HG03520 (cell line): Measurements from ENCODE around the gene RWDD1.
"Not testable (repeated sequence)": the region's sequence is repeated elsewhere in the genome, so short reads cannot be mapped to it uniquely, and the experiment has no call there.

Source experiments
- ATAC-seq: cut with Tn5 transposase; IDR thresholded peaks from one replicate; pipeline ENCODE4 v1.9.1; 2021; ENCODE audit warnings: mild to moderate bottlenecking, moderate library complexity; ENCODE audit not compliant: unreplicated experiment

RWDD1 gene

DNA sequence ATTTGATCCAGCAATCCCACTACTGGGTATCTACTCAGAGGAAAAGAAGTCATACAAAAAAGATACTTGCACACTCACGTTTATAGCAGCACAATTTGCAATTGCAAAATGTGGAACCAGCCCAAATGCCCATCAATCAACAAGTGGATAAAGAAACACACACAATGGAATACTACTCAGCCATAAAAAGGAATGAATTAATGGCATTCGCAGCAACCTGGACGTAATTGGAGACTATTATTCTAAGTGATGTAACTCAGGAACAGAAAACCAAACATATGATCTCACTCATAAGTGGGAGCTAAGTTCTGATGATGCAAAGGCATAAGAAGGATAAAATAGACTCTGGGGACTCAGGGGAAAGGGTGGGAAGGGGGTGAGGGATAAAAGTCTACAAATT is 33.6 kb downstream of the RWDD1 start:
- not testable (repeated sequence) for ATAC-seq

GRCh38 chr6:116605935-116606334 is 34.6 kb downstream of the RWDD1 start:
- no peak for ATAC-seq

DNA sequence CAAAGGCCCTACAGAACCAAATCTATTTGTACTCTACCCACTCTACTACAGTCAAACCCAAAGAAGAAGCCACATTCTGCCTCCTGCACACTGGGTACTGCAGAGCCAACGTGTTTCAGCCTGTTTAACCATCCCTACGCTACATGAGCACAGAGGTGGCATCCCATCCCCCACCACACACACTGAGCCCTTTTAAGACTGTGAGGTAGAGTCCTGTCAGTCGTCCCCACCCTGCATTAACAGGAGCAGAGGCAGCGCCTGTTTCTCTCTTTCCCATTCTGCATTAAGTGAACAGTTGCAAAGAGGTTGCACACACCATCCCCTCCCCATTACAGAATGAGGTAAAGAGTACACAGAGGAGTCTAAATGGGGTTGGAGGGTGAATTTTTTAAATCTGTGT is 39.8 kb downstream of the RWDD1 start:
- ATAC-seq: no peak

GRCh38 chr6:116615937-116616736 is 44.8 kb downstream of the RWDD1 start, which contains the start of gene RSPH4A:
Gene RSPH4A, plus strand, starts transcription at chr6:116616479. Its CDS starts 145 bp downstream, at chr6:116616624.
- ATAC-seq: peak; percentile 98

DNA sequence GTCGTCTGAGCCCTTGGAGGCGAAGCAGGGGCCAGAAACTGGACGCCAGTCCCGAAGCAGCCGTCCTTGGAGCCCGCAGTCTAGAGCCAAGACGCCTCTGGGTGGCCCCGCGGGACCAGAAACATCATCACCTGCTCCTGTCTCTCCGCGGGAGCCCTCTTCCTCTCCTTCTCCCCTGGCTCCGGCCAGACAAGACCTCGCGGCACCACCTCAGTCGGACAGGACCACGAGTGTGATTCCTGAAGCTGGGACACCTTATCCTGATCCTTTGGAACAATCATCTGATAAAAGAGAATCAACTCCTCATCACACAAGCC is 45.4 kb downstream of the RWDD1 start:
- no peak for ATAC-seq

GRCh38 chr6:116624036-116624805 is 52.9 kb downstream of the RWDD1 start:
- ATAC-seq: no peak

- ATAC-seq: no peak
These were observed 54.6 kb downstream of the RWDD1 start for GRCh38 chr6:116625872-116626271.

DNA sequence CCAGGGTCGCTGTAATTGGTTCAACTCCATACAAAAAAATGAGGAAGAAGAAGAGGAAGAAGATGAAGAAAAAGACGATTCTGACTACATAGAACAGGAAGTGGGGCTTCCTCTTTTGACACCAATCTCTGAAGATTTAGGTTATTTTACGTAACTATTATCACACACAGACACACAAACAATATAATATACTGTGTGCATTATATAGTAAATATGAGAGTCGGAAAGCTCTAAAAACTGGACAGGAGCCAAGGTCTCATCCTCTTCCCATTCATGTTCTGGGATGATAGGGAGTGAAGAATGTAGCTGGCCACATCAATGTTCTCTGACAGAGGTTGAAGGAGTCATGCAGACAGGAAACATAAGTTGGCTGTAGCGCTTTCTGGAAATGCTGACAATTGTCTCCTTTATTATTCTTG is 58.3 kb downstream of the RWDD1 start:
- no peak for ATAC-seq

DNA sequence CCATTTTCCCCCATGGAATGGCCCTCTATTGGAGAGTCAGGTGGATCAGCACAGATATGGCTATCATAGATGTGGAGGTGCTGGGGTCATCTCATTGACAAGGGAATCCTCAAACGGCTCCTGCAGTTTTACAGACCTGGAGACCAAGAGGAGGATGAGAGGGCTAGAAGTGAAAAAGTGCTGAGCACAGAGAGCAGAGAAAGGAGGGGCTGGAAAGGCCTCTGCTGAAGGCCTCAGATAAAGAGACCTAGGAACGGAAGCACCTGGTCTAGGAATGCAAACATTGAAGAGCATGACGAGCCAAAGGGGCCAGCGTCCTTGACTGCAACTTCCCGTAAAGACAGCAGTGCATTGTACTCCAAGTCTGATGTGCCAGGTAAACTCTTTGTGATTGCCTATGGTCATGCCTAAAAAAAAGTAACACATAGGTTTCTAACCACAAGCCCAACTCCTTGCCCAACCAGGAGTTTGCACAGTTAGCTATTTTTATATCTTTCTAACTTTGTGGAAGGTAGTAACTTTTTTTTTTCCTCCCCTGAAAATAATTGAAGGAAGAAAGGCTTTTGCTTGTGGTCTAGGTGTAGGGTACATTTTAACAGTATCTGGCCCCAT is 60.2 kb downstream of the RWDD1 start:
- no peak for ATAC-seq

DNA sequence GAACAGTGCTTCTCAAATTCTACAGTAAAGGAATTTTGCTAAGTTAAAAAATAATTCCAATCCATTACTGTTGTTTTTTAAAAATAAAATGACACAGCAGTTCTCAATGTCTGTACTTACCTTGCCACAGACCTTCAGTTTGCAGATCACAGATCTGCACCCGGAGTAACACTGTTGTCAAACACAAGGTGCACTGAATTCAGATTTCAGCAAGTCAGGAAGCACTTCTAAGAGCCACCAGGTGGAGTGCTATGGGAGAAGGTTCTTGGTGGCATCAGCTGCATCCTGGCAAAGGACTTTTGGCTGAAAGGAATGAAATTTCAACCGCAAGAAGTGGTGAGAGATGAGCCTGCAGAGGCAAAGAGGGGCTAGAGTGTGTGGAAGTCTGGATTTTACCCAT is 62.4 kb downstream of the RWDD1 start:
- no peak for ATAC-seq
